ENCODE data around the gene APOB. TPM values are rescaled to one million over a fixed set of nuclear protein-coding genes. Genes with fewer than 3 reads are reported as not detected.

The APOB gene
- total and polyA plus RNA-seq, 2 of the 8 experiments (the other 6 are each of a cell fraction or from before 2014, with no cell fraction given): 0.15 to 0.61 TPM

DNA sequence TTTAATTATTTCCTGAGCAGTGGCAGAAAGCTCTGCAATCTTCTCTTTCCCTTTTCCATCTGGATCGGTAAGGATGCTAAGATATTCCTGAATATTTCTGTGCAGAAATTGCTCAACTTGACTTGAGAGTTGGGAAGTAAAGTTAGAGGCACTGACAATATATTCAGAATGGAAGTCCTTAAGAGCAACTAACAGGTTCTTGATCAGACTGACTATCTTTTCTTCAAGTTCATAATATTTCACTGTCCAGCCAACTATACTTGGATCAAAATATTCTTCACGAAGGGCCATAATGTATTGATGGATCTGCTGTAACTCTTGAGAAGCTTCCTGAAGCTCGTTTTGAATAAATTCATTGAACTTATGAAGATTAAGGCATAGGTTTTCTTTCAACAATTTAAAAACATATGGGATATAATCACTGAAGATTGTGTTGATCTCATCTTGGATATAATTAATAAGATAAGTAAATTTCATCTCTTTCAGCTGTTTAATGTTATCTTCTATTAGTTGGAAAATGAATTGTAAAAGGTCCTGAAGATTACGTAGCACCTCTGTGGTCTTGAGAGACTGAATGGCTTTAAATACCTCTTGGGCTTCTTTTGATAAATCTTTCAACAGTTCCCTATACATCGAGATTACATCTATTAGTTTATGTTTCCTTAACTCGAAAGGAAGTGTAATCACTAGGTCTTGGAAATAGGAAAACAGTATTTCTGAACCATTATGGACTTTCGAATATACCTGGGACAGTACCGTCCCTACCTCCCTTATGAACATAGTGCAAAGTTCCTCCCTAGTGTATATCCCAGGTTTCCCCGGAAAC lies 41.7 kb downstream of the APOB start:
- H3K4me2 ChIP-seq (ENCODE audit: insufficient read depth in 1 of 2, low read depth in 2 of 2, low read length in 2 of 2): no peak overlapping the region
- H2BK20ac ChIP-seq (ENCODE audit: low read length): no peak overlapping the region
- peaks cover 2% of the 10 kb centered on the region; the same call in 1 of the 2 replicates for H3K23me2 ChIP-seq (ENCODE audit: low read depth, low read length)
- no peak overlapping the region for H2BK120ac ChIP-seq (replicated peaks; ENCODE audit: low read depth, low read length)
- 92% methylated on average over 9 of the region's 9 CpGs; no CpG with 5 or more reads in 1 of the 2 experiments for WGBS, 2 experiments (ENCODE audit: extremely low coverage in 1 of 2, insufficient coverage in 1 of 2, insufficient read length in 1 of 2, insufficient replicate concordance in 2 of 2, low coverage in 1 of 2, low lambda C conversion rate in 2 of 2, missing lambda C conversion rate in 1 of 2)
- no peak overlapping the region for H3K23ac ChIP-seq (ENCODE audit: insufficient read length)
- no peak overlapping the region for H2BK15ac ChIP-seq (ENCODE audit: low read length)
- no peaks in the 10 kb centered on the region for H3K36me3 ChIP-seq (ENCODE audit: control insufficient read depth in 2 of 4, insufficient read depth in 4 of 4, low read length in 3 of 4)
- H4K5ac ChIP-seq (ENCODE audit: insufficient read length, low read depth, low read length): no peak overlapping the region
- no peak overlapping the region for H4K91ac ChIP-seq (replicated peaks; ENCODE audit: insufficient read length, low read length)
- no peaks in the 10 kb centered on the region for H4K20me1 ChIP-seq (replicated peaks in 1 of 2; ENCODE audit: control insufficient read depth in 1 of 2, insufficient read depth in 2 of 2, low read length in 2 of 2)
- no peak overlapping the region for H3K18ac ChIP-seq (ENCODE audit: extremely low read depth, low read length)
- H3K56ac ChIP-seq (replicated peaks; ENCODE audit: insufficient read length, low read depth, low read length): no peak overlapping the region
- FAIRE-seq (no peak), DNase-seq (ENCODE audit: low read depth in 1 of 2, low spot score in 2 of 2) (no peak)
- H4K8ac ChIP-seq (ENCODE audit: extremely low read depth, insufficient read depth, low read length): no peak overlapping the region
- H3K4ac ChIP-seq (replicated peaks; ENCODE audit: insufficient read length, low read depth, low read length): no peak overlapping the region
- no peak for TF ChIP-seq RBBP5 (IDR thresholded peaks at IDR 0.05; ENCODE audit: borderline replicate concordance, low read depth, low read length)
- no peak for TF ChIP-seq SIN3A (conservative IDR thresholded peaks at IDR 0.05 in 1 of 2, IDR thresholded peaks at IDR 0.05 in 1 of 2; ENCODE audit: low read depth in 1 of 2, low read length in 2 of 2)
- TF ChIP-seq FOSL1 (IDR thresholded peaks at IDR 0.05; ENCODE audit: insufficient read depth, low read depth, low read length): no peak
- TF ChIP-seq SUZ12 (IDR thresholded peaks at IDR 0.05; ENCODE audit: low read length): no peak
- no peak for TF ChIP-seq GTF2F1 (IDR thresholded peaks at IDR 0.05; ENCODE audit: borderline replicate concordance, low read depth, low read length)
- TF ChIP-seq POLR2AphosphoS5 (IDR thresholded peaks at IDR 0.05; ENCODE audit: low read depth, low read length): no peak
- TF ChIP-seq POU5F1 (IDR thresholded peaks at IDR 0.05; ENCODE audit: low read depth, low read length): no peak
- no peak for TF ChIP-seq CTBP2 (IDR thresholded peaks at IDR 0.05; ENCODE audit: borderline replicate concordance, insufficient read depth, insufficient read length, low read length)
- TF ChIP-seq ZNF274 (IDR thresholded peaks at IDR 0.05; ENCODE audit: borderline replicate concordance, extremely low read depth, low read length): no peak
- no peaks in the 10 kb centered on the region for H3K79me2 ChIP-seq (ENCODE audit: control insufficient read depth in 1 of 2, insufficient read depth in 2 of 2, low read length in 2 of 2)
- no peaks in the 10 kb centered on the region for H3K79me1 ChIP-seq (ENCODE audit: low read depth, low read length)
- H3K4me1 ChIP-seq (replicated peaks in 1 of 4; ENCODE audit: control insufficient read depth in 3 of 4, insufficient read depth in 4 of 4, low read length in 3 of 4): no peaks in the 10 kb centered on the region
- no peak overlapping the region for H2AK5ac ChIP-seq (ENCODE audit: low read depth, low read length)
- H3K27ac ChIP-seq (ENCODE audit: low read depth, low read length): no peak overlapping the region
- no peak overlapping the region for H2BK5ac ChIP-seq (ENCODE audit: low read depth, low read length)
- H2BK12ac ChIP-seq (ENCODE audit: low read depth, low read length): no peak overlapping the region
- no peak overlapping the region for H3K4me3 ChIP-seq (ENCODE audit: extremely low read depth in 1 of 4, insufficient read depth in 2 of 4, low read depth in 3 of 4, low read length in 4 of 4)
- no peaks in the 10 kb centered on the region; a peak in 2 of 4 replicates for H3K9me3 ChIP-seq (ENCODE audit: insufficient read depth in 2 of 2, low read depth in 1 of 2, low read length in 1 of 2)
- CTCF ChIA-PET (ENCODE audit: partially characterized antibody): interaction anchor here (0.6 to 1.0 kb wide), 2 partner anchors 273 to 341 kb away, joined by 4 to 5 read pairs; no protein-coding TSS in a partner anchor
- H3K27me3 ChIP-seq (replicated peaks in 1 of 4; ENCODE audit: control insufficient read depth in 3 of 4, extremely low read depth in 1 of 4, insufficient read depth in 3 of 4, low read length in 3 of 4): no peaks in the 10 kb centered on the region
- no peak overlapping the region for H3K9ac ChIP-seq (replicated peaks in 1 of 4; ENCODE audit: extremely low read depth in 1 of 4, low read depth in 3 of 4, low read length in 3 of 4)
- no peak overlapping the region for H2AFZ ChIP-seq (ENCODE audit: low read length)
- H3K14ac ChIP-seq (ENCODE audit: insufficient read length): no peak overlapping the region
- POLR2A ChIA-PET (ENCODE audit: partially characterized antibody): no interaction called here

All from H1 (cell line).